ENCODE measurements around the gene BIRC2. TPM values are rescaled to one million over a fixed set of nuclear protein-coding genes. Genes with fewer than 3 reads are reported as not detected.

Gene BIRC2
- total RNA-seq, 1 experiment from 2014 or later, result 32.0 TPM

DNA sequence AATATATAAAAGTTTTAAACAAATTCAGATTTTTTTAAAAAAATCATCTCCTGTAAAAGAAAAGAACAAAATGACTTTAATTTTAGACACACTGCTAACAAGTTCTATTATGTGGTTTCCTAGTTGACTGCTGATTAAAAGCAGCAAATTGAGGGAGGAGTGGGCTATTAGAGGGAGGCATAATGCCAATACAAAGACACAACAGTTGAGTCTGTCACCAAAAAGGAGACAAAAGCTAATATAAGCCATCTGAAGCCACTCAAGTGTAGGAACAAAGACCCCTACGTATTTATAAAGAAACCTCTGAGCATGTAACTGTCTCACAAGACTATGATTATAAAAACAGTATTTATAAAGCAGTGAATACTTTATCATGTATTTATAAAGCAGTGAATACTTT, 76.9 kb downstream of the BIRC2 start:
- no TSS peak for BruUV-seq (replicated peaks)
- Histone ChIP-seq H3K9me3 (ENCODE audit: low read depth, low read length, poor library complexity, severe bottlenecking) (no peaks in the 10 kb centered on the region), H3K27me3 (replicated peaks; ENCODE audit: insufficient read depth, low read depth, low read length, poor library complexity) (no peaks in the 10 kb centered on the region), H3K36me3 (ENCODE audit: insufficient read depth, low read length, poor library complexity, severe bottlenecking) (no peaks in the 10 kb centered on the region), H3K4me3 (ENCODE audit: low read depth, low read length, poor library complexity, severe bottlenecking) (no peak overlapping the region), H3K4me1 (ENCODE audit: insufficient read depth, low read length, poor library complexity, severe bottlenecking) (peaks cover 36% of the 10 kb centered on the region), H3K27ac (ENCODE audit: low read depth, low read length, poor library complexity, severe bottlenecking) (no peak overlapping the region)
- no peak for DNase-seq (ENCODE audit: low spot score)
- POLR2A ChIA-PET (ENCODE audit: low non-redundant PET), result no interaction called here
- CTCF ChIA-PET, result no interaction called here
- TF ChIP-seq EZH2 (IDR thresholded peaks at IDR 0.05; ENCODE audit: borderline replicate concordance, low read depth, low read length, poor library complexity, severe bottlenecking), result no peak
- TF ChIP-seq, protein P1, sequence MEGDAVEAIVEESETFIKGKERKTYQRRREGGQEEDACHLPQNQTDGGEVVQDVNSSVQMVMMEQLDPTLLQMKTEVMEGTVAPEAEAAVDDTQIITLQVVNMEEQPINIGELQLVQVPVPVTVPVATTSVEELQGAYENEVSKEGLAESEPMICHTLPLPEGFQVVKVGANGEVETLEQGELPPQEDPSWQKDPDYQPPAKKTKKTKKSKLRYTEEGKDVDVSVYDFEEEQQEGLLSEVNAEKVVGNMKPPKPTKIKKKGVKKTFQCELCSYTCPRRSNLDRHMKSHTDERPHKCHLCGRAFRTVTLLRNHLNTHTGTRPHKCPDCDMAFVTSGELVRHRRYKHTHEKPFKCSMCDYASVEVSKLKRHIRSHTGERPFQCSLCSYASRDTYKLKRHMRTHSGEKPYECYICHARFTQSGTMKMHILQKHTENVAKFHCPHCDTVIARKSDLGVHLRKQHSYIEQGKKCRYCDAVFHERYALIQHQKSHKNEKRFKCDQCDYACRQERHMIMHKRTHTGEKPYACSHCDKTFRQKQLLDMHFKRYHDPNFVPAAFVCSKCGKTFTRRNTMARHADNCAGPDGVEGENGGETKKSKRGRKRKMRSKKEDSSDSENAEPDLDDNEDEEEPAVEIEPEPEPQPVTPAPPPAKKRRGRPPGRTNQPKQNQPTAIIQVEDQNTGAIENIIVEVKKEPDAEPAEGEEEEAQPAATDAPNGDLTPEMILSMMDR (conservative IDR thresholded peaks at IDR 0.05; ENCODE audit: low read depth, low read length), result no peak
- intact Hi-C loops (cut with micrococcal nuclease; ENCODE audit: unreplicated experiment), result no loop called here

DNA sequence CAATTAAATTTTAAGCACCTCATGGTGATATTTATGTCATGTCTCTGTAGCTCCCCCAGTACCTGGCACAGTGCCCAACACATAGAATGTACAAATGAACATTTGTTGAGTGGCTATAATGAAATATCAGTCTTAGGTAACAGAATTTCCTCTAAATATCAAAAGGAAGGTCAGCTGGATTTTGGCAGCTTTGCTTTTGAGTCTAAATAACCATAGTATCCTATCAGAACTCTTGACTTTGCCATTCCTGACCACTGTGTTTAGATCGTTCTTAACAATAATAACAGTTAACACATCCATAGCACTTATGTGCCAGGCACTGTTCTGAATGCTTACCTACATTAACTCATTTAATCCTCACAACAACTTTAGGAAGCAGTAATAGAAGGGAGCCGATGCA, 79.0 kb downstream of the BIRC2 start:
- CTCF ChIA-PET, result no interaction called here
- H3K4me1 ChIP-seq (ENCODE audit: insufficient read depth, low read length, poor library complexity, severe bottlenecking), result peaks cover 57% of the 10 kb centered on the region
- BruUV-seq (replicated peaks), result no TSS peak
- no peaks in the 10 kb centered on the region for H3K9me3 ChIP-seq (ENCODE audit: low read depth, low read length, poor library complexity, severe bottlenecking)
- POLR2A ChIA-PET (ENCODE audit: low non-redundant PET), result no interaction called here
- no peaks in the 10 kb centered on the region for H3K36me3 ChIP-seq (ENCODE audit: insufficient read depth, low read length, poor library complexity, severe bottlenecking)
- no peak overlapping the region for H3K27ac ChIP-seq (ENCODE audit: low read depth, low read length, poor library complexity, severe bottlenecking)
- no peak for TF ChIP-seq EZH2 (IDR thresholded peaks at IDR 0.05; ENCODE audit: borderline replicate concordance, low read depth, low read length, poor library complexity, severe bottlenecking)
- TF ChIP-seq, protein P1 (conservative IDR thresholded peaks at IDR 0.05; ENCODE audit: low read depth, low read length), result no peak
- no peaks in the 10 kb centered on the region for H3K27me3 ChIP-seq (replicated peaks; ENCODE audit: insufficient read depth, low read depth, low read length, poor library complexity)
- intact Hi-C loops (cut with micrococcal nuclease; ENCODE audit: unreplicated experiment), result no loop called here
- H3K4me3 ChIP-seq (ENCODE audit: low read depth, low read length, poor library complexity, severe bottlenecking), result no peak overlapping the region
- DNase-seq (ENCODE audit: low spot score), result no peak

DNA sequence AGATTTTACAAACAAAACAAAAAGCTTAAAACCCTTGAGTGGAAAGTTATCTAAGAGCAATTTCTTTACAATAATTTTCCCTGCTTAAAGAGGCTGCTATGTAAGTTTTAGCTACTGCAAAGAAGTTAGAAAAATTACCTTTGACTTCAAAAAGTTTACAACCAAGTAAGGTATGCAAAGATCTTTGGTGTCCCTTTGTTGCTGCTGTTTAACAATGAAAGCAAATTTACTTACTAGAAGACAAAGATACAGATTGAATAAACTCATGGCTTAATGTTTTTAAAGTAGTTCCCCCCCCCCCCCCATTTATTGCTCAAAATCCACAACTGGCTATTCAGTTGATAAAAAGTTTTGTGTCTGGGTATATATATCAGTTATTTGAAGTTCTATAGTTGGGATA, 79.6 kb downstream of the BIRC2 start:
- Histone ChIP-seq H3K27me3 (replicated peaks; ENCODE audit: insufficient read depth, low read depth, low read length, poor library complexity) (no peaks in the 10 kb centered on the region), H3K27ac (ENCODE audit: low read depth, low read length, poor library complexity, severe bottlenecking) (no peak overlapping the region), H3K9me3 (ENCODE audit: low read depth, low read length, poor library complexity, severe bottlenecking) (peaks cover under 1% of the 10 kb centered on the region), H3K4me1 (ENCODE audit: insufficient read depth, low read length, poor library complexity, severe bottlenecking) (peaks cover 52% of the 10 kb centered on the region), H3K36me3 (ENCODE audit: insufficient read depth, low read length, poor library complexity, severe bottlenecking) (peaks cover 2% of the 10 kb centered on the region), H3K4me3 (ENCODE audit: low read depth, low read length, poor library complexity, severe bottlenecking) (no peak overlapping the region)
- no peak for TF ChIP-seq EZH2 (IDR thresholded peaks at IDR 0.05; ENCODE audit: borderline replicate concordance, low read depth, low read length, poor library complexity, severe bottlenecking)
- BruUV-seq (replicated peaks), result no TSS peak
- intact Hi-C loops (cut with micrococcal nuclease; ENCODE audit: unreplicated experiment), result no loop called here
- POLR2A ChIA-PET (ENCODE audit: low non-redundant PET), result no interaction called here
- DNase-seq (ENCODE audit: low spot score), result no peak
- CTCF ChIA-PET, result no interaction called here

DNA sequence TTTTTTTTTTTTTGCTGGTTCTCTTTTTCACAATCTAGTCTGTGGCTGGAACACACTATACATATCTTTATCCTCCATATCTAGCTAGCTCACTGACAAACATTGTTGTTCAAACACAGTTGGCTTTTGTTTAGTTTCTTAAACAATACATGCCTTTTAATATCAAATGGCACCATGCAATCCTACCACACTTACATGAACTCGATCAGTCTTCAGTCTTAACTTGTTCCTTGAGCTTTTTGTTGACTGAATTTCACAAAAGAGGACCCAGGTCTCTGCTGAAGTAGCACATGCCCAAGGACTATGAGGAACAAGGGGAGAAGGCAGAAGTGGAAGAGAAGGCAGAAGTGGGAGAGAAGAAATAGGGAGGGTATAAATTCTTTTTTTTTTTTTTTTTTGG, 80.1 kb downstream of the BIRC2 start:
- H3K27me3 ChIP-seq (replicated peaks; ENCODE audit: insufficient read depth, low read depth, low read length, poor library complexity), result no peaks in the 10 kb centered on the region
- peaks cover 5% of the 10 kb centered on the region for H3K9me3 ChIP-seq (ENCODE audit: low read depth, low read length, poor library complexity, severe bottlenecking)
- H3K4me3 ChIP-seq (ENCODE audit: low read depth, low read length, poor library complexity, severe bottlenecking), result no peak overlapping the region
- BruUV-seq (replicated peaks), result no TSS peak
- no peak for TF ChIP-seq EZH2 (IDR thresholded peaks at IDR 0.05; ENCODE audit: borderline replicate concordance, low read depth, low read length, poor library complexity, severe bottlenecking)
- TF ChIP-seq, protein P1 (conservative IDR thresholded peaks at IDR 0.05; ENCODE audit: low read depth, low read length), result no peak
- H3K36me3 ChIP-seq (ENCODE audit: insufficient read depth, low read length, poor library complexity, severe bottlenecking), result peaks cover 6% of the 10 kb centered on the region
- intact Hi-C loops (cut with micrococcal nuclease; ENCODE audit: unreplicated experiment), result no loop called here
- no peak overlapping the region for H3K27ac ChIP-seq (ENCODE audit: low read depth, low read length, poor library complexity, severe bottlenecking)
- ChIA-PET POLR2A (ENCODE audit: low non-redundant PET) (no interaction called here), CTCF (no interaction called here)
- H3K4me1 ChIP-seq (ENCODE audit: insufficient read depth, low read length, poor library complexity, severe bottlenecking), result peaks cover 48% of the 10 kb centered on the region
- no peak for DNase-seq (ENCODE audit: low spot score)
